GM13976 (cell line): Measurements from ENCODE around the gene TOM1L2.

Experiments
- DNase-seq: peaks from one replicate; pipeline ENCODE4 v3.0.0; 2012; ENCODE audit warnings: low spot score
- CTCF ChIP-seq: IDR thresholded peaks from 2 replicates; pipeline ENCODE4 v1.5.1; 2012; ENCODE audit warnings: borderline replicate concordance, mild to moderate bottlenecking; ENCODE audit not compliant: insufficient read depth; ENCODE audit errors: extremely low read depth, missing control alignments, control extremely low read depth
- in situ Hi-C: fragments of 300-500 bp; cut with MboI; formaldehyde crosslinking; loops from one replicate; pipeline ENCODE4 v1.12.0; 2022; ENCODE audit warnings: low sequenced_read_pairs, mixed read lengths, inconsistent platforms; ENCODE audit not compliant: unreplicated experiment

The TOM1L2 gene

GRCh38 chr17:17839791-17840707 is 132.2 kb downstream of the TOM1L2 start:
- in situ Hi-C loops, result no loop called here
- peak; percentile 97 for DNase-seq

GRCh38 chr17:17837966-17838962 is 133.9 kb downstream of the TOM1L2 start:
- no peak for TF ChIP-seq CTCF
- in situ Hi-C loops, result no loop called here
- DNase-seq, result no peak

More at GRCh38 chr17:17839791-17840707, 132.2 kb downstream of the TOM1L2 start:
- TF ChIP-seq CTCF, result no peak

GRCh38 chr17:17837380-17837821 is 134.8 kb downstream of the TOM1L2 start:
- TF ChIP-seq CTCF, result no peak
- no peak for DNase-seq
- in situ Hi-C loops, result no loop called here

- DNase-seq, result peak; percentile 88
- in situ Hi-C loops, result no loop called here
- no peak for TF ChIP-seq CTCF
Measured at GRCh38 chr17:17836818-17837379, 135.3 kb downstream of the TOM1L2 start, which contains the start of gene SREBF1. SREBF1 (minus strand) TSS chr17:17836986; CDS start chr17:17836817, 169 bp downstream.

- TF ChIP-seq CTCF, result no peak
- DNase-seq, result peak; percentile 97
- in situ Hi-C loops, result no loop called here
Measured at GRCh38 chr17:17836250-17836817, 135.9 kb downstream of the TOM1L2 start.
